Thoracic aorta (tissue), 2 donors: Measurements from ENCODE around the gene LAMA1. TPM values are rescaled to one million over a fixed set of nuclear protein-coding genes. Genes with fewer than 3 reads are reported as not detected.

Source experiments
- ATAC-seq: fragments of 150-250 bp; one replicate; pipeline ENCODE4 v1.8.0; 2017; ENCODE audit warnings: low read depth; ENCODE audit not compliant: insufficient number of reproducible peaks, low FRiP score
- DNase-seq: peaks from one replicate; pipeline ENCODE4 v3.0.0-alpha.2; 2020; ENCODE audit warnings: low spot score
- H3K27ac ChIP-seq, 2 donors: fragments of 200-600 bp; sonication (generic); 1 replicate in 1 of 2; 2 replicates in 1 of 2; pipeline ENCODE4 v1.5.1; 2016; ENCODE audit warnings: mild to moderate bottlenecking in 2 of 2, moderate library complexity in 2 of 2
- H3K27me3 ChIP-seq: fragments of 200-600 bp; sonication (generic); replicated peaks from 2 replicates; pipeline ENCODE4 v1.6.0; 2016; ENCODE audit warnings: mild to moderate bottlenecking; ENCODE audit not compliant: insufficient read depth
- H3K36me3 ChIP-seq: fragments of 200-600 bp; sonication (generic); one replicate; pipeline ENCODE4 v1.5.1; 2016
- H3K4me1 ChIP-seq, 2 donors: fragments of 200-600 bp; sonication (generic); 1 replicate in 1 of 2; 2 replicates in 1 of 2; pipeline versions ENCODE4 v1.5.1 to v1.6.0; 2016; ENCODE audit warnings: low read depth in 2 of 2, mild to moderate bottlenecking in 1 of 2; ENCODE audit not compliant: control insufficient read depth in 1 of 2
- H3K4me3 ChIP-seq: fragments of 200-600 bp; sonication (generic); 2 replicates; pipeline ENCODE4 v1.5.1; 2016; ENCODE audit warnings: mild to moderate bottlenecking
- H3K9me3 ChIP-seq: fragments of 200-600 bp; sonication (generic); 2 replicates; pipeline ENCODE4 v1.5.1; 2016
- total RNA-seq, 2 donors: library from RNA; depleted of rRNA; stranded (reverse); fragments of >200 nt; gene quantifications; one replicate each; pipeline versions ENCODE4 v1.1.0 to v1.2.3, GENCODE V29; 2016
- TF ChIP-seq, protein P1 (sequence below): fragments of 200-600 bp; sonication (generic); IDR thresholded peaks from one replicate; pipeline ENCODE4 v1.5.1; 2019; ENCODE audit warnings: antibody characterized with exemption

LAMA1 gene
- total RNA-seq, 2 donors from 2014 or later, result 0.56 TPM; not detected in 1

- Histone ChIP-seq H3K36me3 (no peaks in the 10 kb centered on the region), H3K4me3 (no peak overlapping the region), H3K27ac (no peak overlapping the region), H3K27me3 (no peaks in the 10 kb centered on the region), H3K9me3 (no peaks in the 10 kb centered on the region), H3K4me1 (no peaks in the 10 kb centered on the region)
- no peak for DNase-seq
- no peak for ATAC-seq
- TF ChIP-seq, protein P1, sequence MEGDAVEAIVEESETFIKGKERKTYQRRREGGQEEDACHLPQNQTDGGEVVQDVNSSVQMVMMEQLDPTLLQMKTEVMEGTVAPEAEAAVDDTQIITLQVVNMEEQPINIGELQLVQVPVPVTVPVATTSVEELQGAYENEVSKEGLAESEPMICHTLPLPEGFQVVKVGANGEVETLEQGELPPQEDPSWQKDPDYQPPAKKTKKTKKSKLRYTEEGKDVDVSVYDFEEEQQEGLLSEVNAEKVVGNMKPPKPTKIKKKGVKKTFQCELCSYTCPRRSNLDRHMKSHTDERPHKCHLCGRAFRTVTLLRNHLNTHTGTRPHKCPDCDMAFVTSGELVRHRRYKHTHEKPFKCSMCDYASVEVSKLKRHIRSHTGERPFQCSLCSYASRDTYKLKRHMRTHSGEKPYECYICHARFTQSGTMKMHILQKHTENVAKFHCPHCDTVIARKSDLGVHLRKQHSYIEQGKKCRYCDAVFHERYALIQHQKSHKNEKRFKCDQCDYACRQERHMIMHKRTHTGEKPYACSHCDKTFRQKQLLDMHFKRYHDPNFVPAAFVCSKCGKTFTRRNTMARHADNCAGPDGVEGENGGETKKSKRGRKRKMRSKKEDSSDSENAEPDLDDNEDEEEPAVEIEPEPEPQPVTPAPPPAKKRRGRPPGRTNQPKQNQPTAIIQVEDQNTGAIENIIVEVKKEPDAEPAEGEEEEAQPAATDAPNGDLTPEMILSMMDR, result no peak
Measured at GRCh38 chr18:7066965-7067555, 50.5 kb downstream of the LAMA1 start.

DNA sequence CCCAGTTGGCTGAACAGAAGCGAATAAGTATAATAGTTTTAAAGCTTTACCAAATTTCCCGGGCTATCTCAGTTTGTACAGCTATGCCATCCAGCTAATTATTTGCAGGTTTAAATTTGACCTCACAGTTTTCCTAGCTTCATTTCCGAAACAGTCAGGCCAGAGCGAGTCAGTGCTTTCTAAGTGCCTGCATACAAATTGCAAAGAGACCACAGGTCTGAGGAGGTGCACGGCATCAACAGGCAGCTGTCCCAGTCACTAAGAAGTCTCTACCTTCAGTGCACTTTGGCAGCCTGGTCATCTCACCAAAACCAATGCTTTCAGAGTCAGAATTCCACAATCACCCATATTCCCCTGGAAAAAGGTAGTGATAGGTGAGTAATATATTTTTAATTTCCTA, 51.9 kb downstream of the LAMA1 start:
- TF ChIP-seq, protein P1, result no peak
- Histone ChIP-seq H3K27ac (no peak overlapping the region), H3K4me1 (no peaks in the 10 kb centered on the region), H3K9me3 (no peaks in the 10 kb centered on the region), H3K27me3 (no peaks in the 10 kb centered on the region), H3K4me3 (no peak overlapping the region), H3K36me3 (no peaks in the 10 kb centered on the region)
- no peak for ATAC-seq
- no peak for DNase-seq

- no peaks in the 10 kb centered on the region for H3K27me3 ChIP-seq
- ATAC-seq, result no peak
- DNase-seq, result no peak
- no peak overlapping the region for H3K27ac ChIP-seq
- TF ChIP-seq, protein P1, result no peak
- H3K4me3 ChIP-seq, result no peak overlapping the region
- H3K9me3 ChIP-seq, result no peaks in the 10 kb centered on the region
- no peaks in the 10 kb centered on the region for H3K4me1 ChIP-seq
- no peaks in the 10 kb centered on the region for H3K36me3 ChIP-seq
Measured at GRCh38 chr18:7064346-7064745, 53.3 kb downstream of the LAMA1 start.

DNA sequence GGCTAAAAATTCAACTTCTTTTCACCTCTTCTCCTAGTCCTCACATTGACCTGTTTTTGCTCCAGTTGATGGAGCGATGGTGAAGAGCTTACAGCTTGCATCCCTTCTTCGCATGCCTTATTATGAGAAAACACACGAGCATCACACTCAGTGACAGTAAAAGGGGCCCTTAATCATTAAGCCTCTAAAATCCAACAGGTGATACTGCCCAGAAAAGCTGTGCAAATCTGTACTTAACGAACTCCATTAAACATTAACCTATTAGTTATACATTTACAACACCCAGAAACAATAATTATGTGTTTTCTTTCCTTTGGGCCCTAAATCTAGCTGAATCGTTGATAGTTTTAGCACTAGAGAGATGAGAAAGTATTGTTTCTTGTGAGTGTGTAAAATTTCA, 54.8 kb downstream of the LAMA1 start:
- Histone ChIP-seq H3K27me3 (no peaks in the 10 kb centered on the region), H3K9me3 (no peaks in the 10 kb centered on the region), H3K4me1 (no peaks in the 10 kb centered on the region), H3K36me3 (no peaks in the 10 kb centered on the region), H3K27ac (no peak overlapping the region), H3K4me3 (no peak overlapping the region)
- DNase-seq (no peak), ATAC-seq (no peak)
- TF ChIP-seq, protein P1, result no peak

DNA sequence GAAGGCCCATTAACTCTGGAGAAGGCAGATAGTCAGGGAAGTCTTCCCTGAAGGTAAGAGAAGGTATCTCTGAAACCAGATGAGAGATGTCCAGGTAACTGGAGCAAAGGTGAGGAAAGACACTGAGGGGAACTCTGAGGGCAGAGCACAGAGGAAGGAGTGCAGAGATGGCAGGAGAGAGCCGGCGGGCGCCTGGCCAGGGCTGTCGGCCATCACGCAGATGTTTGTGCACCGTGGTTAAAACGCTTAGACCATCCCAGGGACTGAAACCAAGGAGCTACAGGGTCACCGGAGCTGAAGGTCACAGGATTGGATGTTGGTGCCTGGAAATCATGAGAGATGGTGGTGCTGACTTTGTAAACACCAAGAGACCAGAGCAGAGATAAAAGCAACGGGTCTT, 55.4 kb downstream of the LAMA1 start:
- Histone ChIP-seq H3K4me3 (no peak overlapping the region), H3K36me3 (no peaks in the 10 kb centered on the region), H3K4me1 (no peaks in the 10 kb centered on the region), H3K27ac (no peak overlapping the region), H3K9me3 (no peaks in the 10 kb centered on the region), H3K27me3 (no peaks in the 10 kb centered on the region)
- no peak for ATAC-seq
- no peak for DNase-seq
- TF ChIP-seq, protein P1, result no peak
